Hematopoietic multipotent progenitor cell treated with erythropoietin and hydrocortisone succinate and interleukin-3 and kit ligand, for 6 days (in vitro differentiated cells): Measurements from ENCODE around the gene ATG10.
"Not testable (repeated sequence)": the region's sequence is repeated elsewhere in the genome, so short reads cannot be mapped to it uniquely, and the experiment has no call there.

Source experiments
- DNase-seq: peaks from one replicate; pipeline ENCODE4 v3.0.0-alpha.2; 2015

ATG10 gene

DNA sequence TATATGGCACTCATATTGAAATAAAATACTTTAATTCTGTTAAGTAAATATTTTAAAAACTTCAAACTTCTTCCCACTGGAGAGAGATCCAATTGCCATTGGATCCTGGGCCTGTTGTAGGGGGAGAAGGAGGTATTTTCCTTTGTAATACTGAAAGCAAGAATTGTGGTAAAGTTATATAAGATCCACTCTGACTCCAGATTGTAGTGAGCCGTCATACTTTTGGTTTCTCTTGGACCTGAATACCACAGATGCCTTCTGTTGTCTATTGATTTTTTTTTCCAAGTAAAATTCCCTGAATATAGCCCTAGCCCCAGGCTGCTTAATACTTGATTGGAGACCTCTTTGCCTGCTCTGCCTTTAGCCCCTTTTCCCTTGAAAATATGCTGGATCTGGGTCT lies 86.9 kb downstream of the ATG10 start:
- no peak for DNase-seq

DNA sequence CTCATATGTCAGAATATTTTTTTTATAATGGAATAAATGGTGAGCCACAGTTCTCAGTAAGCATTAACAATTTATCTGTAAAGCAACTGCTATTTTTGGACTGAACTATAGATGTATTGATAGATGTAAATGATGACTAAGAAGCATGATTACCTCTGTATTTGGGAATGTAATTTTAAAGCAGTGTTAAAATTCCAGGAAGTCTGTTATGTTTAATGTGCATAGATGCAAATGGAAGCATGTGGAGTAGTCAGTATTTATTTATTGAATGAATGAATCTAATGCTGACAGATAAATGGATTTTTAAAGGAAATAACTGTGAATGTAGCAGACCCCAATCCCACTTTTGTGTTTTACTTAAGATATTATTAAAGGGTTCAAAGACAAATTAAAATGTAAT lies 95.0 kb downstream of the ATG10 start:
- DNase-seq, result no peak

DNA sequence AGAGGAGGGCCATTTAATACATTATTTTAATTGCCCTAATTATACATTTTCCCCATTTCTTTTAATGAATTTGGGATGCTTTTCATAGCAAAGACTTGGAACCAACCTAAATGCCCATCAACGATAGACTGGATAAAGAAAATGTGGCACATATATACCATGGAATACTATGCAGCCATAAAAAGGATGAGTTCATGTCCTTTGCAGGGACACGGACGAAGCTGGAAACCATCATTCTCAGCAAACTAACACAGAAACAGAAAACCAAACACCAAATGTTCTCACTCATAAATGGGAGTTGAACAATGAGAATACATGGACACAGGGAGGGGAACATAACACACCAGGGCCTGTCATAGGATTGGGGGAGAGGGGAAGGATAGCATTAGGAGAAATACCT lies 96.2 kb downstream of the ATG10 start:
- DNase-seq, result not testable (repeated sequence)

DNA sequence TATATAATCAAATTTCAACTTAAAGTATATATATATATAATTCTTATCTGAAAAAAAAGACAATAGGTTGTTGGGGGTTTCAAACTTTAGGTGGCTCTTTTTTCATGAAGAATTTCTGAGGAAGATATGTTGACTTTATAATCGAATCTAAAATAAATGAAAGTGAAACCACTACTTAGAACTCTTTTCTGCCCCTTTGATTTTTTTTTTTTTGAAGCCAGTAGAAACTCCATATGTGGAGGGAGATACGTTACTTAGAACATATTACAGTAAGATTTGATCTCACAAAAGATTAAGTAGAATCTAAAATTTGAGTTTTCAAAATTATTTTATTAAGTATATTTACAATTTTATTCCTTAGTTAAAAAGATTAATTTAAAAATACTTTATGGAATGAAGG lies 96.9 kb downstream of the ATG10 start:
- DNase-seq, result peak; percentile 15

DNA sequence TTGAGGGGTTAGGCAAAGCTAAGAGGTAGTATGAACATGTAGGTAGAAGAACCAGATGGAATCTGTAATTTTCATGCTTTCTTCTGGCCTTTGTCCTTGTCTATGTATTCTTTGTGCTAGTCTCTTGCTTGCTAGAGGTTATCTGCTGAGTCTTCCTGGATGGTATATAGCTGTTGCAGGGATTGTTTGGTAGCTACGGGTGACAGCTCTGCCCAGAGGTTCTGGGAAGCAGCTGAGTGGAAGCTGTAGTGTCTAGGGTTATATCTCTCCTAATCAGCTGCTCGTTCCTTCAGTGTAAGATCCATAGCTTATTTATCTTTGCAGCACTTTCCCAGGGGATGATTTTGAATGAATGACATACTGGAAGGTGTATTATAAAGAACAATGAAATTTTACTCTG lies 100.3 kb downstream of the ATG10 start:
- DNase-seq, result no peak

DNA sequence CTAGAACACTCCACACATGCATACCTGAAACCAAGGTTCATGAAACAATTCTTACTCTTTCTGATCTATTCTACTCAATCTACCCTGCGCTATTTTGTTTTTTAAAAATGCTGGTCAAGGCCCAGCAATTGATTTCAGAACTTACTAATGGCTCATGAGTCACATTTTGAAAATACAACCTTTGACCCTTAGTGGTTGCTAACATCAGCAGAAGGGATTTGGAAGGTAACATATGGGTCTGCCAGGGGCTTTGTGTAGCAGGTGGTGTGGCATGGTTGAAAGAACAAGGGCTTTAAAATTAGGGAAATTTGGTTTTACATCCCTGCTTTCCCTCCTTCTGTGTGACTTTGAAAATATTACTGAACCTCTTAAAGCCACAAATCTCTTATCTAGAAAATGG lies 101.4 kb downstream of the ATG10 start:
- DNase-seq, result no peak

DNA sequence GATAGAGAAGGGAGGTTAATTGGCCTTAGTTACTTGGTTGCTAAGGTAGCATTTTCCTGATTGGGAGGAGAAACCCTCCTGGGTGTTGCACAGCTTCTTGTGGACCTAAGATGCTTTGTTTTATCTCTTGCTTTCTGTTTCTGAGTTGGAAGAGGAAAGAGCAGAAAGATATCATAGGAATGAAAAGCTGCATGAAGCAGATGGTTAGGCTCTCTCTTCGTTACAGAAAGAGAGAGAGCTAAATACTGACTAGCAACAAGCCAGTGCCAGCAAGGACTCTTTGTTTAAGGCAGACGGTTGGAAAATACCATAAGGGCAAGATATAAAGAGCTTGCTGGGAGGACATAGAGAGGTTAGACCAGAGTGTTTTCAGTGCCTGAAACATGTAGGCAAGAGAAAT lies 103.1 kb downstream of the ATG10 start:
- no peak for DNase-seq

DNA sequence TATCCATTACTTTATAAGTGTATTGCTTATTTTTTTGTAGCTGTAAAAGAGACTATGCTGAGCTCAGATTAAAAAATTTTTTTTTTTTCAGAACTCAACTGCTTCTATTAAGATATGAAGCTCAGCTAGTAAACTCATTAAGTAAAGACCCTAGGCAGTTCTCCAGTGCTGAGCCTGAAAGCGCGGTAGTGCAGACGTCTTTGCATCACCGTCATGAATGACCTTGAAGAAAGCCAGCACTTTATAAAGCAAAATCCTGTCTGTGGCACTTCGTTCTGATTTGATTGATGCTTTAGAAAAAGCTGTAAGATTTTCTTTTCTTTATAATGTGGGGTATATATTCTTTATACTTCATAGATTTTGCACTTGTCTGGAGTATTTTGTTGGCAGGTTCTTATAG lies 105.7 kb downstream of the ATG10 start:
- no peak for DNase-seq

DNA sequence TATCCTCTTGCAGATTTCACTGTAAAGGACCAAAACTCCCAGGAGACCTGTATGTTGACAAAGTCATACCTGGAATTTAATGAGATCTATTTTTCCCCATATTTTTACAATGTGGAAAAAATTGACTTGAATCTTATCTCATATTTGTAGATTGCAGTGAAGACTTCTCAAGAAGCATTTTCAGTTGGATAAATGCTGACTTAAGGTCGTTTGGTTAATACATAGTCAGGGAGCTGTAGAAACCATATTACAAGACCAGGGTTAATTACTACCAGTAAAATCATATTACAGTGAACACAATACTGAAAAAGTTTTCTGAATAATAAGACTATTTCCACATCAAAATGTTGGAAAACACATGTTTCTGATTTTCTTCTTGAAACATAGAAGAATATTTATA lies 119.8 kb downstream of the ATG10 start:
- DNase-seq, result no peak

DNA sequence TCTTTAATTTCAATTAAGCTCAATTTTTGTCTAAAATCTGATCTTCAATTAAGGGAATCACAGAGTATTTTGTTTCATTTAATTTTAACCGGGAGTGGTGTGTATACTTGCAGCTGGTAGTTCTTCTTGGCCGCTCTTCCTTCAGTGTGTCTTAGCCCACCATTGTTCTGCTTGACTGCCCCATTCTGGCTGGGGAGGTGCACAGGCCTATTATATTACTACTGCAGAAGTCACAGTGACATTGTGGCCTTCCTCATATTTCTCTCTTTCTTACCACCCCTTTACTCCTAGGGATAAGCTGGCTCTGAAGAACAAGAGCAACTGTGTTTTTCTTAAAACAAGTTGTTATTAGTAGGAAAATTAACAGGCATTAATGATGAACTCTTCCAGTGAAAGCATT lies 123.7 kb downstream of the ATG10 start:
- no peak for DNase-seq

DNA sequence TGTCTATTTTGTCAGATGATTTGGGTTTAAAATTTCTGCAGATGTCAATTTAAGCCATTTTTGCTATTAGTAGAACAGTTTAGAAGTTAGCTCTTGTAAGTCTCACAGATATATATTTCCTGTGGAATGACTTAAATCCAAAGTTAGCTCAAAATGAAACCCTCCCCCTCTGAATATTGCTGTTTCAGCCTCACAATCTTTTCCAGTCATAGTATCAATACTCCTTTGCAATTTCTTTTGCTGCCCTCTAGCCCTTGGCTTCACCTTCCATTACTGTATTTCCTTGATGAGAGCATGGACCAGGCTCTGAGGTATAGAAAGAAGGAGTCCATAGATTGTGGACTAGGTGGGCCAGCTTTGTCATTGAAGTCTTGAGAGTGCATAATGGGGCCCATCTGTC lies 124.4 kb downstream of the ATG10 start:
- DNase-seq, result no peak

DNA sequence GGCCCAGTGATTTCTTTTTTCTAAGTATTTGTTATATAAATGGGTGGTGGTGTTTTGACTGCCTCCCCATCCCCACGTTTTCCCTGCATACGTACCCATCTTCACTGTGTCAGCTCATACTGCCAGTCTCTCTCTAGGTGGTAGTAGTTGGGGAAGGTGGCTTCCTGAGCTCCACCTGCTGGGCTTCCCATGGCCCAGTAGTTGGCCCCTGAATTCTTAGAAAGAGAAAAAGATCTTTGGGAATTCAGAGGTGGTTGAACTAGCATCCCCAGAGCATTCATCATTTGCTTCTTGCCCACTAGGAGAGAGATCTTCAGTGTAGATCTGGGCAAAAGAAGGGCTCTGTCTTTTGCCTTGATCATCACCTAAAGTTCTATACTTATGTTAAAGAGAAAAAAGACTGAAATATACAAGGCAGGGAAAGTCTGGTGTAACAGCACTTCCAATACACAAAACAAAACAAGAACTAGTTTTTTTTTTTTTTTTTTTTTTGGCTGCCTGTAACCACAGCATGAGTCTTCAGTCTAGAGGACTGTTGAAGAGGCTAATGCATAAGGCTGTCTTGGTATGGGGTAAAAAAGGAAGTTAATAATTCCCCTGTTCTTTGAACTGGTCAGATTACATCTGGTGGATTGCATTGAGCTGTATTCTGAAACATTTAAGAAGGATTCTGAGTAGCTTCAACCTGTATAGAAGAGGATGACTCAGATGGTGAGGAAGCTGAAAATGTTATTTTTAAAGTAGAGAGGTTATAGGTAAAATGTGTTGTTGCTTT lies 128.7 kb downstream of the ATG10 start:
- peak; percentile 73 for DNase-seq

DNA sequence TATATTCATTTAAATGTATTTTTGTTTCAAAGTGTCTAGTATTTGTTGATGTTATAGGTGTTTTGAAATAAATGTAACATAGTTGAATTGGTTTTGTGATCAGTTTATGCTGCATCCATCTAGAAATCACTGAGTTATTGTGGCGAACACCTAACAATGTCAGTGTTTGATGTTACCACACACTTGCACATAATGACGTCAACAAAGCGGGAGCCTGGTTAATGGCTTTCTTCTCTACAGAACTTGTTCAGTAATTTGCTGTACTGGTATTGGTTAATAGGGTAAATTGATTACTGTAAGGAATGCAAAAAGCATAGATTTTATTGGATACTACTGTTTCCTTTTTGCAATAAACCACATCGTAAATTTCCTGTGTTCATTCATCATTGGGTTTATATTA lies 133.0 kb downstream of the ATG10 start:
- no peak for DNase-seq

DNA sequence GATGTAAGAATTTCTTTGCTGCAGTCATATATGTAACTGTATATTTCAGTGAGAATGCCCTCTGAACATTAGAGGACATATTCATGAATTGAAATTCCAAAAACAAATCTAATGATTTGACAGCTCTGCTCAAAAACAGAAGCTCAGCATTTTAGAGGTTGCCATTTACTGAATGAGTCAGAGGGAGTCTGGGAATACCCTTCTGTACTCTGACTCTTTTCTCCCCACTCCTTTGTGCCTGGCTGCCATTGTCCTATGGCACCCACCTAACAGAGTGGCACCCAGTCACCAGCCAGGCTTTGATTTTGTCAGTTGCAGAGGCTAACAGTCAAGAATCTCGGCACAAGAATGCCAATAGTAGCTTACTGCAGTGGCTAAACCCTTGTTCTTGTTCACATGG lies 133.6 kb downstream of the ATG10 start:
- no peak for DNase-seq

DNA sequence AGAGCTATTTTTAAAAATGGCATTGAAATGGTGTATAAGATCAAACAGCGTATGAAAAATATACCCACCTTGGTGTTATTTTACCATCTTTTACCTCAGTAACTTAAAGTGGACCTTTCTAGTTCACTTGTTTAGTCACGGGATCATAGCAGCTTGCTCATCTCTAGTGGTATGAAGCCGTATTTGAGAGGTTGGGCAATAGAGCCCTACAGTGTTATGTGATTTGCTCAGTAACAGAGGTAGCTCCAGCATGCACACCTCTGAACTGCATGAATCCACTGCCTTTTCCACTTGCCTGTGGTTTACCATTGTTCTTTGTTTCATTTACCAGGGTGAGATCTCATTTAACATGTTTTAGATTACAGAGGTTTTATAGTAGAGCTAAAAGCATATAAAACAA lies 134.4 kb downstream of the ATG10 start:
- no peak for DNase-seq

DNA sequence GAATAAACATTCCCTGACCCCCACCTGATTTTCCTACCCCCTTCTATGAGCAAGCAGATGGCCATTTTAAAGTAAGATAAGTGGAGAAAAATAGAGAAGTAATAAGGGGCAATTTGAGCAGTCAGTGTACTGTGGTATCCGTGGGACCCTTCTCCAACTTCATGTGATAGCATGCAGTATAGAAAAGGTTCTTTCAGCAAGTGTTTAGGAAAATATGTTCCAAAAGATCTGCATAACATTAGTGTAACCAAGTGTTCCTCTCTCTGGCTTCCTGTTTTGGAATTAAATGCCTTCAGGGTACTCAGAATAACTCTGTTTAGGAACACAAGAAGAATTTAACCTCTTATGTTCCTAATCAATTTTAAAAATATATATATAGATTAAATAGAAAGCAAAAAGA lies 134.9 kb downstream of the ATG10 start:
- peak; percentile 38 for DNase-seq

DNA sequence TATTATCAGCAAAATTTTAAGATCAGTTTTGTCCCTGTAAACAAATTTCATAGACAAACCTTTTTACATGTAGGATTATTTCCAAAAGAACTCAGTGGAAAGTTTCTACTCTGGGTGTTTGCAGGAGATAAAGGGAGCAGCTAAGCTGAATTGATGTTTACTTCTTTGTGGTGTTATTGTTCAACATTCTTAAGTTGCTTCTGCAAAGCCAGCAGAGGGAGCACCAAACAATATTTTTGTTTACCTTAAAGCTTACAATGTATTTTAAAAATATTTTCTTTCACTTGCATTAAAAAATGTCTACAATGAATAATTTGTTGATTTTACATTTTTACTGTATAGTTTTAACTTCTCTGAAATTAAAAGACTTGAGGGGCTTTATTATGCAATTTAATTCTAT lies 135.4 kb downstream of the ATG10 start:
- peak; percentile 72 for DNase-seq

DNA sequence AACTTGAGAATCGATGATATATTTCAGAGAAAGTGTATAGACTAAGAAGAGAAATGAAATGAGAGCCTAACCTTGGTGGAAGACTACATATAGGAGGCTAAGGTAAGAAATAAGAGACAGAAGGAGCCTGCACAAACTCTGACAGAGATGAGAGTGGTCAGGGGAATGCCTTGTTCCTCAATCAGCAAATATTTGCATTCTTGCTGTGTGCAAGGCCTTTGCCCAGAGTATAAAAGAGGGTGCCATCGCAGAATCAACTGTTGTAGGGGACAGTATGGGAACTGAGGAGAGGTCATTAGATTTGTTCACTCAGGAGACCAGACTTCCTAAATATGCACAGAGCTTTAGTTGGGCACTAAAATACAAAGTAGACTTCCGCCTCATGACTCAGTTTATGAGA lies 137.2 kb downstream of the ATG10 start:
- DNase-seq, result no peak

DNA sequence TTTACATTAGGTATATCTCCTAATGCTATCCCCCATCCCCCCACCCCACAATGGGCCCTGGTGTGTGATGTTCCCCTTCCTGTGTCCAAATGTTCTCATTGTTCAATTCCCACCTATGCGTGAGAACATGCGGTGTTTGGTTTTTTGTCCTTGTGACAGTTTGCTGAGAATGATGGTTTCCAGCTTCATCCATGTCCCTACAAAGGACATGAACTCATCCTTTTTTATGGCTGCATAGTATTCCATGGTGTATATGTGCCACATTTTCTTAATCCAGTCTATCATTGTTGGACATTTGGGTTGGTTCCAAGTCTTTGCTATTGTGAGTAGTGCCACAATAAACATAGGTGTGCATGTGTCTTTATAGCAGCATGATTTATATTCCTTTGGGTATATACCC lies 138.1 kb downstream of the ATG10 start:
- not testable (repeated sequence) for DNase-seq

DNA sequence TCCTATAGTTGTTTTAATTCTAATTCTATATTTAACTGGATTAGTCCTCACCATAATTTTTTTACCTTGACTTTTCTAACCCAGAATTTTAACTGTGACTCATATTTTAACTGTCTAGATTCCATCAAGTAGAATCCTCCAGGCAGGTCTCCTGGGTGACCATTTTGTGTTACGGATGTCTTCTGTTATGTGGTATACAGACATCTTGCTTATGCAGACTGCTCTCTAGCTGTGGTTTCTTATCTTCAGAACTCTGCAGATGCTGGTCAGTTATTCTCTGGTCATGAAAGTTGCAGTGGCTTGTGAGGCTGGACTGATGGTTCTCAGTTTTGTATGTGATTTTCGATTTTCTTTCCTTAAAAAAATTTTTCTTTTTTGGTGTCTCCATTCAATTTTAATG lies 139.4 kb downstream of the ATG10 start:
- peak; percentile 86 for DNase-seq

DNA sequence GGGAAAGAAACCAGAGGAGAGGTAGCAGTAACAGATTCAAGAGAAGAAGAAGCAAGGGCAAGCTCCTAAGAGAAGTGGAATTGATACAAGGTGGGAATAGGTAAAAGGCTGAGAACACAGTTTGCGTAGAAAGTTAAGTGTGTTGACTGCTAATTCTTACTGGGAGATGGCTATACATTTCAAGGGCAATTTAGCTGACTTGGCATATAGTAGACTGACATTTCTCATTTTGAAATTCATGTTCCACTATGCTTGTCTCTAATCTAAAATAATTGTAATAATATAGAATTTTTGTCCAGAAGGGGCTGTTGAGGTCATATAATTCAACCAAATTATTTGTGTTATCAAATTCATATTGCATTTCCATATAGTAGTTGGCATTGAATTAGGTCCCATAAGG lies 144.0 kb downstream of the ATG10 start:
- no peak for DNase-seq

DNA sequence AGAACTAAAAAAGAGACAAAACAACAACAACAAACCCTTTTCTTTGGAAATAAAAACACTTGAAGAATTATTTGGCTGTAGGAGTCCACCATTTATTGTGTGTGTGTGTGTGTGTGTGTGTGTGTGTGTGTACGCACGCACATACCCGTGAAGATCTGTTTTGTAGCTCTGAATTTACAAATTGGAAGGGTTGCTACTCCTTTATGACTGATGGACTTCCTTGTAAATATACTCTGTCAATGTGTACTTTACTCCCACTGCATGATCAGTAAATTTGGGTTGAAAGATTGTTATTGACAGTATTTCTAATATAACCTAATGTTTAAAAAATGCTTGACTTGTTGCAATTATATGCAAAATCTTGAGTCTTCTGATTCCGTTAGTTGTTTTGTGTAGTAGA lies 148.1 kb downstream of the ATG10 start:
- DNase-seq, result no peak

DNA sequence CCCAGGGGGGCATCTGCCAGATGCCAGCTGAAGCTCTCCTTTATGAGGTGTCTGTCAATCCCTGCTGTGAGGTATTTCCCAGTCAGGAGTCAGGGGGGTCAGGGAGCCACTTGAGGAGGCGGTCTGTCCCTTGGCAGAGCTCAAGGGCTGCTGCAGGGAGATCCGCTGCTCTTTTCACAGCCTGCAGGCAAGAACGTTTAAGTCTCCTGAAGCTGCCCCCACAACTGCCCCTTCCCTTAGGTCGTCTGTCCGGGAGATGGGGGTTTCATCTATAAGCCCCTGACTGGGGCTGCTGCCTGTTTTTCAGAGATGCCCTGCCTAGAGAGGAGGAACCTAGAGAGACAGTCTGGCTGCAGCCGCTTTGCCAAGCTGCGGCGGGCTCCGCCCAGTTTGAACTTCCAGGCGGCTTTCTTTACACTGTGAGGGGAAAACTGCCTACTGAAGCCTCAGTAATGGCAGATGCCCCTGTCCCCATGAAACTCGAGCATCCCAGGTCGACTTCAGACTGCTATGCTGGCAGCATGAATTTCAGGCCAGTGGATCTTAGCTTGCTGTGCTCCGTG lies 158.0 kb downstream of the ATG10 start:
- no peak for DNase-seq

DNA sequence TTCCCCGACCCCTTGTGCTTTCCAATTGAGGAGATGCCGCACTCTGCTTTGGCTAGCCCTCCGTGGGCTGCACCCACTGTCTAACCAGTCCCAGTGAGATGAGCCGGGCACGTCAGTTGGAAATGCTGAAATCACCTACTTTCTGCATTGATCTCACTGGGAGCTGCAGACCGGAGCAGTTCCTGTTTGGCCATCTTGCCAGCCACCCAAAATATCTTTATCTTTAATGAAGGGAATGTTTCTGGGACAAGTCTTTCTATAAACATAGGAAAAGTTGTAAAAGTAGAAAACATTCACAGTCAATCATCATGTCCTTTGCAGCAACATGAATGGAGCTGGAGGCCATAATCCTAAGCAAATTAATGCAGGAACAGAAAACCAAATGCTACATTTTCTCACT lies 158.8 kb downstream of the ATG10 start:
- no peak for DNase-seq

DNA sequence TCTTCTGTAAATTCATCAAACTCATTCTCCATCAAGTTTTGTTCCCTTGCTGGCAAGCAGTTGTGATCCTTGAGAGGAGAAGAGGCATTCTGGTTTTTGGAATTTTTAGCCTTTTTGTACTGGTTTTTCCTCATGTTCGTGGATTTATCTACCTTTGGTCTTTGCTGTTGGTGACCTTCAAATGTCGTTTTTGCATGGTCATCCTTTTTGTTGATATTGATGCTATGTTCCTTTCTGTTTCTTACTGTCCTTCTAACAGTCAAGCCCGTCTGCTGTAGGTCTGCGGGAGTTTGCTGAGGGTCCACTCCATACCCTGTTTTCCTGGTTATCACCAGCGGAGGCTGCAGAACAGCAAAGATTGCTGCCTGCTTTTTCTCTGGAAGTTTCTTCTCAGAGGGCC lies 165.4 kb downstream of the ATG10 start:
- DNase-seq, result no peak
